ENCODE results near the gene TESK2.
"Not testable (repeated sequence)": the region's sequence is repeated elsewhere in the genome, so short reads cannot be mapped to it uniquely, and the experiment has no call there.

TESK2 gene

GRCh38 chr1:45490626-45491486 is at the start of gene TESK2:
Gene TESK2 (minus strand): TSS chr1:45491163. CDS start chr1:45457785, 33,378 bp downstream.
- DNase-seq (ENCODE audit: low read depth in 2 of 2, low spot score in 1 of 2), result peak; percentile 90 to 94

- DNase-seq (ENCODE audit: low read depth in 2 of 2, low spot score in 1 of 2), result no peak
These were observed 45.9 kb upstream of the TESK2 start for GRCh38 chr1:45536886-45537285.

- DNase-seq (ENCODE audit: low read depth in 2 of 2, low spot score in 1 of 2), result no peak
These were observed 45.2 kb upstream of the TESK2 start for GRCh38 chr1:45535988-45536766.

- no peak for DNase-seq (ENCODE audit: low read depth in 2 of 2, low spot score in 1 of 2)
These were observed 40.9 kb upstream of the TESK2 start for GRCh38 chr1:45531873-45532272.

- no peak for DNase-seq (ENCODE audit: low read depth in 2 of 2, low spot score in 1 of 2)
These were observed 39.7 kb upstream of the TESK2 start for GRCh38 chr1:45530632-45531135.

- no peak for DNase-seq (ENCODE audit: low read depth in 2 of 2, low spot score in 1 of 2)
These were observed 35.2 kb upstream of the TESK2 start for GRCh38 chr1:45526135-45526644.

GRCh38 chr1:45523975-45524374 is 33.0 kb upstream of the TESK2 start:
- DNase-seq (ENCODE audit: low read depth in 2 of 2, low spot score in 1 of 2), result not testable (repeated sequence)

- not testable (repeated sequence) for DNase-seq (ENCODE audit: low read depth in 2 of 2, low spot score in 1 of 2)
These were observed 32.6 kb upstream of the TESK2 start for GRCh38 chr1:45523516-45523915.

- DNase-seq (ENCODE audit: low read depth in 2 of 2, low spot score in 1 of 2), result no peak
These were observed 31.6 kb upstream of the TESK2 start for GRCh38 chr1:45522324-45523104.

GRCh38 chr1:45521413-45522323 is 30.7 kb upstream of the TESK2 start, which contains the start of gene PRDX1:
Gene PRDX1 (minus strand): TSS chr1:45521884. CDS start chr1:45519043, 2,841 bp downstream.
- DNase-seq (ENCODE audit: low read depth in 2 of 2, low spot score in 1 of 2), result peak; percentile 92 to 96

GRCh38 chr1:45519774-45520173 is 28.8 kb upstream of the TESK2 start:
- DNase-seq (ENCODE audit: low read depth in 2 of 2, low spot score in 1 of 2), result not testable (repeated sequence)

GRCh38 chr1:45518910-45519309 is 27.9 kb upstream of the TESK2 start:
- no peak for DNase-seq (ENCODE audit: low read depth in 2 of 2, low spot score in 1 of 2)

GRCh38 chr1:45518366-45518765 is 27.4 kb upstream of the TESK2 start:
- not testable (repeated sequence) for DNase-seq (ENCODE audit: low read depth in 2 of 2, low spot score in 1 of 2)

GRCh38 chr1:45516465-45516864 is 25.5 kb upstream of the TESK2 start:
- no peak for DNase-seq (ENCODE audit: low read depth in 2 of 2, low spot score in 1 of 2)

- DNase-seq (ENCODE audit: low read depth in 2 of 2, low spot score in 1 of 2), result no peak
These were observed 25.1 kb upstream of the TESK2 start for GRCh38 chr1:45516036-45516435.

GRCh38 chr1:45513532-45514260 is 22.7 kb upstream of the TESK2 start:
- not testable (repeated sequence) for DNase-seq (ENCODE audit: low read depth in 2 of 2, low spot score in 1 of 2)

GRCh38 chr1:45512641-45513054 is 21.7 kb upstream of the TESK2 start:
- peak in 1 of 2 donors; percentile 20 for DNase-seq (ENCODE audit: low read depth in 2 of 2, low spot score in 1 of 2)

- DNase-seq (ENCODE audit: low read depth in 2 of 2, low spot score in 1 of 2), result no peak
These were observed 20.1 kb upstream of the TESK2 start for GRCh38 chr1:45510972-45511527.
